ENCODE results near the gene ARHGEF12. TPM values are rescaled to one million over a fixed set of nuclear protein-coding genes. Genes with fewer than 3 reads are reported as not detected.

ARHGEF12 gene
- total and polyA plus RNA-seq, 10 of the 15 experiments (the other 5 are each of a cell fraction or from before 2014, with no cell fraction given), result 2.7 to 40.8 (median 20.9) TPM

DNA sequence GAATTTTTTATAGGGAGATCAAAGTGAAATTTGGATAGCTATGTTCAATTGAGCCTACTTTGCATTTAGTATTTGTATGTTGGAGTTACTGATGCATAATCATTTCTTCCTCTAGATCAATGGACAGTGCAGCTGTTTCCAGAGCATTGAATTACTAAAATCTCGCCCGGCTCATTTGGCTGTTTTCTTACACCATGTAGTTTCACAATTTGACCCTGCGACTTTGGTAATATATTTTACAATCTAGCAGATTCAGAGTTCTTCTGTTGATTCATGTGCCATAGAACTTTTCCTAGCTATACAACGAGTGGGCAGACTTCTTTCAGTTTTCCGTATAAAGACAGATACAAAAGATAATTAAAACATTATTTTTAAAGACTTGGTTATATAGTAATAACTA is 105.4 kb downstream of the ARHGEF12 start:
- WGBS (ENCODE audit: insufficient coverage, insufficient replicate concordance, low lambda C conversion rate, missing lambda C conversion rate), result 95% methylated on average over 5 of the region's 5 CpGs
- CTCF ChIA-PET, result interaction anchor here (0.7 to 1.7 kb wide), 9 partner anchors 9 to 226 kb away, joined by 3 to 6 read pairs (median 3); no protein-coding TSS in a partner anchor
- intact Hi-C loops (cut with micrococcal nuclease; ENCODE audit: unreplicated experiment) (no loop called here), in situ Hi-C loops (cut with MboI) (no loop called here)
- SMC1A ChIA-PET (ENCODE audit: uncharacterized antibody, unreplicated experiment), result interaction anchor here (0.8 to 2.6 kb wide), 5 partner anchors 10 to 106 kb away, joined by 3 to 12 read pairs (median 4); partner anchors contain the start of gene ARHGEF12
- H3K4me2 ChIP-seq (ENCODE audit: control insufficient read depth, insufficient read depth), result no peak overlapping the region
- BruUV-seq (replicated peaks), result no TSS peak
- POLR2A ChIA-PET, result interaction anchor here (0.6 kb wide), 1 partner anchor 144 kb away, joined by 3 read pairs; no protein-coding TSS in a partner anchor
- peaks cover 0 to 13% of the 10 kb centered on the region in 2 experiments; a peak in 1 of 4 replicates for H3K36me3 ChIP-seq (ENCODE audit: control insufficient read depth in 2 of 2, insufficient read depth in 2 of 2, low read length in 1 of 2)
- RAD21 ChIA-PET (ENCODE audit: unreplicated experiment), result no interaction called here
- no peaks in the 10 kb centered on the region for H3K9me3 ChIP-seq (replicated peaks; ENCODE audit: control insufficient read depth, insufficient read depth, low read length)
- no peaks in the 10 kb centered on the region for H4K20me1 ChIP-seq (ENCODE audit: control insufficient read depth, insufficient read depth)
- H3K9ac ChIP-seq (ENCODE audit: control insufficient read depth, insufficient read depth, low read length), result no peak overlapping the region
- H2AFZ ChIP-seq (ENCODE audit: control insufficient read depth, low read depth, low read length), result no peak overlapping the region
- H3K4me3 ChIP-seq, result no peak overlapping the region
- TF ChIP-seq, protein P1, sequence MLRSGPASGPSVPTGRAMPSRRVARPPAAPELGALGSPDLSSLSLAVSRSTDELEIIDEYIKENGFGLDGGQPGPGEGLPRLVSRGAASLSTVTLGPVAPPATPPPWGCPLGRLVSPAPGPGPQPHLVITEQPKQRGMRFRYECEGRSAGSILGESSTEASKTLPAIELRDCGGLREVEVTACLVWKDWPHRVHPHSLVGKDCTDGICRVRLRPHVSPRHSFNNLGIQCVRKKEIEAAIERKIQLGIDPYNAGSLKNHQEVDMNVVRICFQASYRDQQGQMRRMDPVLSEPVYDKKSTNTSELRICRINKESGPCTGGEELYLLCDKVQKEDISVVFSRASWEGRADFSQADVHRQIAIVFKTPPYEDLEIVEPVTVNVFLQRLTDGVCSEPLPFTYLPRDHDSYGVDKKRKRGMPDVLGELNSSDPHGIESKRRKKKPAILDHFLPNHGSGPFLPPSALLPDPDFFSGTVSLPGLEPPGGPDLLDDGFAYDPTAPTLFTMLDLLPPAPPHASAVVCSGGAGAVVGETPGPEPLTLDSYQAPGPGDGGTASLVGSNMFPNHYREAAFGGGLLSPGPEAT (IDR thresholded peaks at IDR 0.05; ENCODE audit: low read depth), result no peak
- TF ChIP-seq TCF3 (IDR thresholded peaks at IDR 0.05; ENCODE audit: borderline replicate concordance, insufficient read depth, low read depth, low read length) (no peak), BRCA1 (IDR thresholded peaks at IDR 0.05; ENCODE audit: low read depth, low read length) (no peak), SUZ12 (IDR thresholded peaks at IDR 0.05; ENCODE audit: unreplicated experiment) (no peak), RAD51 (IDR thresholded peaks at IDR 0.05) (no peak), TBL1XR1 (IDR thresholded peaks at IDR 0.05; ENCODE audit: low read depth, low read length) (no peak), MEF2A (IDR thresholded peaks at IDR 0.05; ENCODE audit: insufficient read depth, low read depth, low read length) (no peak)
- TF ChIP-seq, protein P2, sequence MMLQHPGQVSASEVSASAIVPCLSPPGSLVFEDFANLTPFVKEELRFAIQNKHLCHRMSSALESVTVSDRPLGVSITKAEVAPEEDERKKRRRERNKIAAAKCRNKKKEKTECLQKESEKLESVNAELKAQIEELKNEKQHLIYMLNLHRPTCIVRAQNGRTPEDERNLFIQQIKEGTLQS (IDR thresholded peaks at IDR 0.05; ENCODE audit: borderline replicate concordance, extremely low read depth, low read depth, low read length), result no peak
- TF ChIP-seq, protein P3, sequence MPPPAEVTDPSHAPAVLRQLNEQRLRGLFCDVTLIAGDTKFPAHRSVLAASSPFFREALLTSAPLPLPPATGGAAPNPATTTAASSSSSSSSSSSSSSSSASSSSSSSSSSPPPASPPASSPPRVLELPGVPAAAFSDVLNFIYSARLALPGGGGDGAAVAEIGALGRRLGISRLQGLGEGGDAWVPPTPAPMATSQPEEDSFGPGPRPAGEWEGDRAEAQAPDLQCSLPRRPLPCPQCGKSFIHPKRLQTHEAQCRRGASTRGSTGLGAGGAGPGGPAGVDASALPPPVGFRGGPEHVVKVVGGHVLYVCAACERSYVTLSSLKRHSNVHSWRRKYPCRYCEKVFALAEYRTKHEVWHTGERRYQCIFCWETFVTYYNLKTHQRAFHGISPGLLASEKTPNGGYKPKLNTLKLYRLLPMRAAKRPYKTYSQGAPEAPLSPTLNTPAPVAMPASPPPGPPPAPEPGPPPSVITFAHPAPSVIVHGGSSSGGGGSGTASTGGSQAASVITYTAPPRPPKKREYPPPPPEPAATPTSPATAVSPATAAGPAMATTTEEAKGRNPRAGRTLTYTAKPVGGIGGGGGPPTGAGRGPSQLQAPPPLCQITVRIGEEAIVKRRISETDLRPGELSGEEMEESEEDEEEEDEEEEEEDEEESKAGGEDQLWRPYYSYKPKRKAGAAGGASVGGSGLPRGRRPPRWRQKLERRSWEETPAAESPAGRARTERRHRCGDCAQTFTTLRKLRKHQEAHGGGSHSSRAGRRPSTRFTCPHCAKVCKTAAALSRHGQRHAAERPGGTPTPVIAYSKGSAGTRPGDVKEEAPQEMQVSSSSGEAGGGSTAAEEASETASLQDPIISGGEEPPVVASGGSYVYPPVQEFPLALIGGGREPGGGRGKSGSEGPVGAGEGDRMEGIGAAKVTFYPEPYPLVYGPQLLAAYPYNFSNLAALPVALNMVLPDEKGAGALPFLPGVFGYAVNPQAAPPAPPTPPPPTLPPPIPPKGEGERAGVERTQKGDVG (CRISPR knock-in tag; IDR thresholded peaks at IDR 0.05), result no peak
- TF ChIP-seq, protein P4, sequence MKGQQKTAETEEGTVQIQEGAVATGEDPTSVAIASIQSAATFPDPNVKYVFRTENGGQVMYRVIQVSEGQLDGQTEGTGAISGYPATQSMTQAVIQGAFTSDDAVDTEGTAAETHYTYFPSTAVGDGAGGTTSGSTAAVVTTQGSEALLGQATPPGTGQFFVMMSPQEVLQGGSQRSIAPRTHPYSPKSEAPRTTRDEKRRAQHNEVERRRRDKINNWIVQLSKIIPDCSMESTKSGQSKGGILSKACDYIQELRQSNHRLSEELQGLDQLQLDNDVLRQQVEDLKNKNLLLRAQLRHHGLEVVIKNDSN (IDR thresholded peaks at IDR 0.05; ENCODE audit: borderline replicate concordance, extremely low read length, insufficient read depth, low read depth, low read length), result no peak
- TF ChIP-seq, protein P5, sequence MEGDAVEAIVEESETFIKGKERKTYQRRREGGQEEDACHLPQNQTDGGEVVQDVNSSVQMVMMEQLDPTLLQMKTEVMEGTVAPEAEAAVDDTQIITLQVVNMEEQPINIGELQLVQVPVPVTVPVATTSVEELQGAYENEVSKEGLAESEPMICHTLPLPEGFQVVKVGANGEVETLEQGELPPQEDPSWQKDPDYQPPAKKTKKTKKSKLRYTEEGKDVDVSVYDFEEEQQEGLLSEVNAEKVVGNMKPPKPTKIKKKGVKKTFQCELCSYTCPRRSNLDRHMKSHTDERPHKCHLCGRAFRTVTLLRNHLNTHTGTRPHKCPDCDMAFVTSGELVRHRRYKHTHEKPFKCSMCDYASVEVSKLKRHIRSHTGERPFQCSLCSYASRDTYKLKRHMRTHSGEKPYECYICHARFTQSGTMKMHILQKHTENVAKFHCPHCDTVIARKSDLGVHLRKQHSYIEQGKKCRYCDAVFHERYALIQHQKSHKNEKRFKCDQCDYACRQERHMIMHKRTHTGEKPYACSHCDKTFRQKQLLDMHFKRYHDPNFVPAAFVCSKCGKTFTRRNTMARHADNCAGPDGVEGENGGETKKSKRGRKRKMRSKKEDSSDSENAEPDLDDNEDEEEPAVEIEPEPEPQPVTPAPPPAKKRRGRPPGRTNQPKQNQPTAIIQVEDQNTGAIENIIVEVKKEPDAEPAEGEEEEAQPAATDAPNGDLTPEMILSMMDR (IDR thresholded peaks at IDR 0.05 in 2 of 3, conservative IDR thresholded peaks at IDR 0.05 in 1 of 3; ENCODE audit: control insufficient read depth in 2 of 3, extremely low read depth in 1 of 3, insufficient read depth in 1 of 3, low read depth in 3 of 3, low read length in 3 of 3), result no peak
- no peaks in the 10 kb centered on the region for H3K79me2 ChIP-seq (ENCODE audit: control insufficient read depth, insufficient read depth, low read length)
- DNase-seq (ENCODE audit: low read depth, low spot score) (no peak), ATAC-seq (no peak), FAIRE-seq (no peak)
- H3K27me3 ChIP-seq (replicated peaks in 1 of 2; ENCODE audit: control insufficient read depth in 2 of 2, insufficient read depth in 2 of 2, low read length in 1 of 2), result no peaks in the 10 kb centered on the region
- no peaks in the 10 kb centered on the region for H3K4me1 ChIP-seq (ENCODE audit: control insufficient read depth, insufficient read depth, low read length)
- H3K27ac ChIP-seq (ENCODE audit: control insufficient read depth, insufficient read depth), result no peak overlapping the region
